HG03097 (cell line): ENCODE results near the gene MARF1.
"Not testable (repeated sequence)": the region's sequence is repeated elsewhere in the genome, so short reads cannot be mapped to it uniquely, and the experiment has no call there.

Experiments
- ATAC-seq: cut with Tn5 transposase; IDR thresholded peaks from one replicate; pipeline ENCODE4 v1.9.1; 2021; ENCODE audit not compliant: unreplicated experiment, low FRiP score

Gene MARF1

GRCh38 chr16:15573896-15574613 lies 68.9 kb downstream of the MARF1 start:
- not testable (repeated sequence) for ATAC-seq

DNA sequence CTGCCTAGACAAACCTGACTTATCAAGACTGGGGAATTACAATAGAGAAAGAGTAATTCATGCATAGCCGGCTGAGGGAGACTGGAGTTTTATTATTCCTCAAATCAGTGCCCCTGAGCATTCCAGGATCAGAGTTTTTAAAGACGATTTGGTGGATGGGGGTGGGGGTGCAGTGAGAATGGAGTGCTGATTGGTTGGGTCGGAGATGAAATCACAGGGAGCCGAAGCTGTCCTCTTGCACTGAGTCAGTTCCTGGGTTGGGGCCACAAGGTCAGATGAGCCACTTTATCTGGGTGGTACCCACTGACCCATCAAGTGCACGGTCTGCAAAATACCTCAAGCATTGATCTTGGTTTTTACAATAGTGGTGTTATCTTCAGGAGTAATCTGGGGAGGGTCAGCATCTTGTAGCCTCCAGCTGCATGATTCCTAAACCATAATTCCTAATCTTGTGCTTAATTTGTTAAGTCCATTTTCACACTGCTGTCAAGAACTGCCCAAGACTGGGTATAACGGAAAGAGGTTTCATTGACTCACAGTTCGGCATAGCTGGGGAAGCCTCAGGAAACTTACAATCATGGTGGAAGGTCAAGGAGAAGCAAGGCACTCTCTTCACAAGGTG lies 69.6 kb downstream of the MARF1 start:
- ATAC-seq, result no peak

GRCh38 chr16:15572329-15573001 lies 70.5 kb downstream of the MARF1 start:
- ATAC-seq, result no peak

DNA sequence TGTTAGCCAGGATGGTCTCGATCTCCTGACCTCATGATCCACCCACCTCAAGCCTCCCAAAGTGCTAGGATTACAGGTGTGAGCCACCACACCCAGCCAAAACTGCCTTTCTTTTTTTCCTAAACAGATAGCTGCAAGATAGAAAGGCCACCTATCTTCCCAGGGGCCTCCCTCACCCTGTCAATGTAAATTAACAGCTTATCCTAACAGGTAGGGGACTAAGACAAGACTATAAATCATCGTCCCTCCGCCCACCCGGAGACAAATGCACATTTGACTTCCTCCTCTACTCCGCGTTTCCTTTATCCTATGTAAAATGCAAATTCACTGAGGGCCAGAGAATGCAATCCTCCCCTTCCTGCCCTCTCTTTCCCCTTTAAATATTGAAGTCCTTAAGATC lies 71.4 kb downstream of the MARF1 start:
- ATAC-seq, result no peak

- not testable (repeated sequence) for ATAC-seq
These were observed 72.3 kb downstream of the MARF1 start for GRCh38 chr16:15570666-15571065.

- ATAC-seq, result no peak
These were observed 75.1 kb downstream of the MARF1 start for GRCh38 chr16:15567823-15568222.

DNA sequence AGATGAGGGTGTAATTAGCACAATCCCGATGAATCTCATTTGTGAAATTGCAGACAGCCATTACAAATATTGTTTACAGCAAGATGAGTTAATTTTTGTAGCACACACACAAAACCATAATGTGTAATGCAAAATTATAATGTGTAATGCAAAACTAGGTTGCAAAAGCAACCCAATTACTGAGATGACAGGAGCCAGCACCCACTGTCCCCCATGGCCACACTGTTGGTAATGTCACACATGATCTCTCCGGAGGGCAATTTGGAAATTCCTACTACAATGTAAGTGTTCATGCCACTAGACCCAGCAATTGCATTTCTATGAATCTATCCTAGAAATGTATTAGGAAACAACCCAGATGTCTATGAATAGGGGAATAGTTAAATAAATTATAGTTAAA lies 76.9 kb downstream of the MARF1 start:
- no peak for ATAC-seq

DNA sequence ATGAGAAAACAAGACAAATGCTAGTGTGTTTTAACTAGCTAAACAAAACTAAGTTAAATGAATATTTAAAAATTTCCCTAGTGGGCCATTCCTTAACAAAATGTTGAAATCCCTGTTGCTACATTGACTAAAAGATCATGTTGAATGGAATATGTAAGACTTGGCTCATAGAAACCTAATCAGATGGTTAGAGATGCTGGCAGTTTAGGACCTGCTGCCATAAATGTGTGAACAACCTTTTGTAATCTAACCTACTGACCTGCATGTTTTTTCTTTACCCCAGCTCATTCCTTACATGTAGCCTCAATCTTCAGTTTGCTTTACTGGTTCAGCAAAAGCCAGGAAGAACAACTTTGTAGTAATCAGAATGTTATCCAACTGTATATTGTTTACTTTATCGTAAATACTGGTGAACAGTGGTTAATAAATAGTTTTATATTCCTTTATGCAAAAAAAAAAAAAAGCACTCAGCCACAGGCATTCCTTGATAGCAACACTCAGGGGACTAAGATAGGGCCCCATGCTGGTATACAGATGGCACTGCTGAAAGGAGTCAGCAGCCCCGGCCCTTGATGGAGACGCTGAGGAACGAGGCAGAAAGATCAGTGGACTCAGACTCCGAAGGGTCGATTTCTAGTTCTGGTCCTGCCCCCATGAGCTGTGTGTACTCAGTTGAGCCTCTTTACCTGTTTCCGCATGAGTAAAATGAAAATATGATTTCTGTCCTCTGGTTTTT lies 78.2 kb downstream of the MARF1 start:
- no peak for ATAC-seq

- no peak for ATAC-seq
These were observed 83.8 kb downstream of the MARF1 start for GRCh38 chr16:15559176-15559575.

DNA sequence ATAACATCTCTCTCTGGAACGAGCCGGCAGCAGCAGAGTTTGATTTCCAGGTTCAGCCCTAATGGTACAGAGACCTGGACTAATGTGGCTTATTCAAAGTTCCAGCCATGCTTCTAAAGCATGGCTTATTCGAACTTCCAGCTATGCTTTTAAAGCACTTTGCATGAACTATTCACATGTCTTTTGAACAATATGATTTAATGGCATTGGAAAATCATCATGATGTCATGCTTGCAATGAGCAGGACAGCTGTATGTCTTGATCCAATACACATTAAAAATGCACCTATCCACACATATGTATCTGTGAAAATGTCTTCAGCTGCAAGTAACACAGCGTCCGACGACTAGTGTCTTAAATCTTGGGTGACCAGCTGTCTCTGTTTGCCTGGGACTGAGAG lies 85.7 kb downstream of the MARF1 start:
- ATAC-seq, result no peak

- ATAC-seq, result no peak
These were observed 86.8 kb downstream of the MARF1 start for GRCh38 chr16:15556130-15556529.

GRCh38 chr16:15553313-15554088 lies 89.5 kb downstream of the MARF1 start:
- no peak for ATAC-seq

- no peak for ATAC-seq
These were observed 90.4 kb downstream of the MARF1 start for GRCh38 chr16:15552507-15552906.

GRCh38 chr16:15548482-15548891 lies 94.5 kb downstream of the MARF1 start:
- no peak for ATAC-seq

- no peak for ATAC-seq
These were observed 95.2 kb downstream of the MARF1 start for GRCh38 chr16:15547768-15548096.

DNA sequence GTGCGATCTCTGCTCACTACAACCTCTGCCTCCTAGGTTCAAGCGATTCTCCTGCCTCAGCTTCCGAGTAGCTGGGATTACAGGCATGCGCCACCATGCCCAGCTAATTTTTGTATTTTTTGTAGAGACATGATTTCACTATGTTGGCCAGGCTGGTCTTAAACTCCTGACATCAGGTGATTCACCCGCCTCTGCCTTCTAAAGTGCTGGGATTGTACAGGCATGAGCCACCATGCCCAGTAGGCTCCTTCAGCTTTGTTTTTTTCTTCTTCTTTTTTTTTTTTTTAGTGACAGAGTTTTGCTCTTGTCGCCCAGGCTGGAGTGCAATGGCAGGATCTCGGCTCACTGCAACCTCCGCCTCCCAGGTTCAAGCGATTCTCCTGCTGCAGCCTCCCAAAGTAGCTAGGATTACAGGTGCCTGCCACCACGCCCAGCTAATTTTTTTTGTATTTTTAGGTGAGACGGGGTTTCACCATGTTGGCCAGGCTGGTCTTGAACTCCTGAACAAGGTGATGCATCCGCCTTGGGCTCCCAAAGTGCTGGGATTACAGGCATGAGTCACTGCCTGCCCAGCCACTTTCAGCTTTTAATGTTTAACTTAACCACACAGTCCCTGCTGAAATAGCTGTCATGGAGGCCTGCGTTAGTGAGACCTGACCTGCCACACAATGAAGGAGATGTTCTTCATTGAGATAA lies 95.7 kb downstream of the MARF1 start:
- ATAC-seq, result not testable (repeated sequence)

GRCh38 chr16:15545544-15545943 lies 97.4 kb downstream of the MARF1 start:
- no peak for ATAC-seq

DNA sequence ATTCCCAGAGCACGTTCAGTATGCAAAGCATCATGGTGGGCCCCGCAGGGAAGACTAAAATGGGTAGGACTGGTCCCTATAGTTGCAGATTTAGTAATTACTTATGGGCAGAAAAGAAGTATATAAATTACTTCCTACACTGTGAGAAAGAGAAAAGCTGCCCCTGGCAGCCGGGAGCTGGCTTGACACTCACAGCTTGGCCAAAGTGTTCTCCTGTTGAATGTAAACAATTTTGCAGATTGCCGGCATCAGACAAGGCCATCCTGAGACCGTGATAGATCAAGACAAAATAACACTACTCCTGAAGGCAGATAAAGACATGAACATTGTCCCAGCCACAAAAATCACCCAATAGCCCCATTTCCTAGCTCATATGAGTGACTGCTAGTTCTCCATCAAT lies 98.5 kb downstream of the MARF1 start:
- ATAC-seq, result no peak
